Astrocyte (in vitro differentiated cells and primary cell): ENCODE results near the gene SPDYE16.
"Not testable (repeated sequence)": the region's sequence is repeated elsewhere in the genome, so short reads cannot be mapped to it uniquely, and the experiment has no call there.

Experiments
- CTCF ChIP-seq: IDR thresholded peaks from 2 replicates; pipeline ENCODE4 v1.5.1; 2011; ENCODE audit warnings: low read depth, mild to moderate bottlenecking, inconsistent platforms, low read length, moderate library complexity; ENCODE audit not compliant: insufficient read depth
- EZH2 ChIP-seq: IDR thresholded peaks from 2 replicates; pipeline ENCODE4 v1.6.1; 2012; ENCODE audit warnings: mild to moderate bottlenecking, low read length, inconsistent platforms; ENCODE audit not compliant: insufficient read depth

- not testable (repeated sequence) for TF ChIP-seq CTCF, EZH2
Measured at GRCh38 chr7:76582848-76583631, 39.9 kb upstream of the SPDYE16 start.
